ENCODE results near the gene MCOLN2. TPM values are rescaled to one million over a fixed set of nuclear protein-coding genes. Genes with fewer than 3 reads are reported as not detected.

Gene MCOLN2
- total and polyA plus RNA-seq, 2 donors (not counting 1 experiment from before 2014, with no cell fraction given): 23.9 to 25.8 TPM

- ATAC-seq (ENCODE audit: low read depth) (no peak), DNase-seq (no peak)
- H3K9me3 Mint-ChIP-seq (ENCODE audit: insufficient read depth): no peaks in the 10 kb centered on the region
- intact Hi-C loops (cut with micrococcal nuclease): no loop called here
- Histone ChIP-seq H4K20me1 (ENCODE audit: control insufficient read depth, insufficient read depth, low read length, poor library complexity, severe bottlenecking) (no peaks in the 10 kb centered on the region), H2AFZ (ENCODE audit: insufficient read depth, low read depth, low read length, poor library complexity, severe bottlenecking) (peak within 1 kb of the TSS; percentile 16), H3K4me3 (ENCODE audit: control extremely low read depth in 1 of 5, extremely low read depth in 1 of 5, insufficient read depth in 1 of 5, low read depth in 2 of 5, low read length in 4 of 5) (no peak within 1 kb of the TSS), H3K9me3 (ENCODE audit: control extremely low read depth in 1 of 3, control insufficient read depth in 2 of 3, insufficient read depth in 1 of 3, low read length in 2 of 3) (no peaks in the 10 kb centered on the region), H3K36me3 (replicated peaks in 1 of 2; ENCODE audit: control extremely low read depth in 1 of 2, control insufficient read depth in 1 of 2, extremely low read depth in 1 of 2, insufficient read depth in 2 of 2, low read length in 1 of 2) (no peaks in the 10 kb centered on the region), H3K4me1 (ENCODE audit: control insufficient read depth in 2 of 2, insufficient read depth in 2 of 2, low read length in 2 of 2) (peaks cover 9% of the 10 kb centered on the region in 2 donors), H3K79me2 (ENCODE audit: control insufficient read depth, insufficient read depth, low read length) (no peaks in the 10 kb centered on the region), H3K27me3 (replicated peaks in 1 of 4; ENCODE audit: control extremely low read depth in 1 of 4, control insufficient read depth in 3 of 4, insufficient read depth in 4 of 4, low read length in 3 of 4) (peaks cover 0 to 25% (median 21%) of the 10 kb centered on the region in 4 experiments), H3K27ac (ENCODE audit: low read length in 2 of 2) (no peak within 1 kb of the TSS), H3K9ac (ENCODE audit: low read length) (no peak within 1 kb of the TSS), H3K4me2 (replicated peaks; ENCODE audit: low read depth, low read length, poor library complexity, severe bottlenecking) (peak within 1 kb of the TSS; percentile 37)
- H3K27ac Mint-ChIP-seq: no peak within 1 kb of the TSS
- peak within 1 kb of the TSS; percentile 27 for H3K4me3 Mint-ChIP-seq
- CTCF ChIA-PET: interaction anchor here (0.6 kb wide), 1 partner anchor 97 kb away, joined by 3 read pairs; no protein-coding TSS in a partner anchor
- TF ChIP-seq, protein P1, sequence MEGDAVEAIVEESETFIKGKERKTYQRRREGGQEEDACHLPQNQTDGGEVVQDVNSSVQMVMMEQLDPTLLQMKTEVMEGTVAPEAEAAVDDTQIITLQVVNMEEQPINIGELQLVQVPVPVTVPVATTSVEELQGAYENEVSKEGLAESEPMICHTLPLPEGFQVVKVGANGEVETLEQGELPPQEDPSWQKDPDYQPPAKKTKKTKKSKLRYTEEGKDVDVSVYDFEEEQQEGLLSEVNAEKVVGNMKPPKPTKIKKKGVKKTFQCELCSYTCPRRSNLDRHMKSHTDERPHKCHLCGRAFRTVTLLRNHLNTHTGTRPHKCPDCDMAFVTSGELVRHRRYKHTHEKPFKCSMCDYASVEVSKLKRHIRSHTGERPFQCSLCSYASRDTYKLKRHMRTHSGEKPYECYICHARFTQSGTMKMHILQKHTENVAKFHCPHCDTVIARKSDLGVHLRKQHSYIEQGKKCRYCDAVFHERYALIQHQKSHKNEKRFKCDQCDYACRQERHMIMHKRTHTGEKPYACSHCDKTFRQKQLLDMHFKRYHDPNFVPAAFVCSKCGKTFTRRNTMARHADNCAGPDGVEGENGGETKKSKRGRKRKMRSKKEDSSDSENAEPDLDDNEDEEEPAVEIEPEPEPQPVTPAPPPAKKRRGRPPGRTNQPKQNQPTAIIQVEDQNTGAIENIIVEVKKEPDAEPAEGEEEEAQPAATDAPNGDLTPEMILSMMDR (IDR thresholded peaks at IDR 0.05): no peak
- no peak for TF ChIP-seq EZH2 (IDR thresholded peaks at IDR 0.05; ENCODE audit: borderline replicate concordance, insufficient read depth, low read depth, low read length, poor library complexity, severe bottlenecking)
- peaks cover 7% of the 10 kb centered on the region for H3K4me1 Mint-ChIP-seq
- WGBS (ENCODE audit: insufficient coverage): 2% methylated on average over 89 of the region's 93 CpGs
- POLR2A ChIA-PET: no interaction called here
- H3K27me3 Mint-ChIP-seq: peaks cover 47% of the 10 kb centered on the region
These were observed 104.0 kb downstream of the MCOLN2 start, which contains the start of gene LPAR3 for GRCh38 chr1:84892705-84893618. Gene LPAR3, minus strand, starts transcription at chr1:84893206. Its CDS starts 27,086 bp downstream, at chr1:84866120.

- Histone ChIP-seq H3K79me2 (ENCODE audit: control insufficient read depth, insufficient read depth, low read length) (no peaks in the 10 kb centered on the region), H3K9me3 (ENCODE audit: control extremely low read depth in 1 of 3, control insufficient read depth in 2 of 3, insufficient read depth in 1 of 3, low read length in 2 of 3) (no peaks in the 10 kb centered on the region), H3K4me1 (ENCODE audit: control insufficient read depth in 2 of 2, insufficient read depth in 2 of 2, low read length in 2 of 2) (peaks cover 9% of the 10 kb centered on the region in 2 donors), H3K4me2 (replicated peaks; ENCODE audit: low read depth, low read length, poor library complexity, severe bottlenecking) (no peak overlapping the region), H3K27ac (ENCODE audit: low read length in 2 of 2) (no peak overlapping the region), H3K36me3 (replicated peaks in 1 of 2; ENCODE audit: control extremely low read depth in 1 of 2, control insufficient read depth in 1 of 2, extremely low read depth in 1 of 2, insufficient read depth in 2 of 2, low read length in 1 of 2) (no peaks in the 10 kb centered on the region), H4K20me1 (ENCODE audit: control insufficient read depth, insufficient read depth, low read length, poor library complexity, severe bottlenecking) (no peaks in the 10 kb centered on the region), H3K9ac (ENCODE audit: low read length) (no peak overlapping the region), H3K27me3 (replicated peaks in 1 of 4; ENCODE audit: control extremely low read depth in 1 of 4, control insufficient read depth in 3 of 4, insufficient read depth in 4 of 4, low read length in 3 of 4) (peaks cover 0 to 25% (median 20%) of the 10 kb centered on the region in 4 experiments), H2AFZ (ENCODE audit: insufficient read depth, low read depth, low read length, poor library complexity, severe bottlenecking) (no peak overlapping the region), H3K4me3 (ENCODE audit: control extremely low read depth in 1 of 5, extremely low read depth in 1 of 5, insufficient read depth in 1 of 5, low read depth in 2 of 5, low read length in 4 of 5) (no peak overlapping the region)
- no peak for DNase-seq
- WGBS (ENCODE audit: insufficient coverage): 86% methylated on average over 2 of the region's 2 CpGs
- intact Hi-C loops (cut with micrococcal nuclease): no loop called here
- no peak overlapping the region for H3K27ac Mint-ChIP-seq
- H3K9me3 Mint-ChIP-seq (ENCODE audit: insufficient read depth): no peaks in the 10 kb centered on the region
- no peak for ATAC-seq (ENCODE audit: low read depth)
- no peak for TF ChIP-seq EZH2 (IDR thresholded peaks at IDR 0.05; ENCODE audit: borderline replicate concordance, insufficient read depth, low read depth, low read length, poor library complexity, severe bottlenecking)
- TF ChIP-seq, protein P1 (IDR thresholded peaks at IDR 0.05): no peak
- CTCF ChIA-PET: no interaction called here
- POLR2A ChIA-PET: no interaction called here
- no peak overlapping the region for H3K4me3 Mint-ChIP-seq
- H3K27me3 Mint-ChIP-seq: peaks cover 42% of the 10 kb centered on the region
- H3K4me1 Mint-ChIP-seq: peaks cover 7% of the 10 kb centered on the region
These were observed 106.3 kb downstream of the MCOLN2 start for GRCh38 chr1:84890566-84890965.

All from B cell (primary cell).